ENCODE data around the gene CECR2. TPM values are rescaled to one million over a fixed set of nuclear protein-coding genes. Genes with fewer than 3 reads are reported as not detected.

Gene CECR2
- total RNA-seq, 4 donors from 2014 or later: 12.3 to 29.6 (median 20.4) TPM

- no peaks in the 10 kb centered on the region for H3K36me3 ChIP-seq
- in situ Hi-C loops (cut with MboI; ENCODE audit: low sequenced_read_pairs in 4 of 4) (loop anchor here in 3 of 4 donors (10.0 to 25.0 kb wide), 3 partner anchors 101 to 313 kb away; partner anchors contain the start of genes ADA2 (in 1 of the 3) and HDHD5 (in 1 of the 3)), intact Hi-C loops (cut with DNase I; ENCODE audit: low total_unique reads) (loop anchor here (2.0 kb wide), 1 partner anchor 105 kb away; no protein-coding TSS in a partner anchor)
- no peaks in the 10 kb centered on the region for H3K9me3 ChIP-seq
- H3K4me1 ChIP-seq: peaks cover 77 to 79% of the 10 kb centered on the region in 2 donors
- peak overlapping the region; percentile 88 to 90 (median 89) for H3K27ac ChIP-seq
- ATAC-seq (peak; percentile 16 to 43), DNase-seq (peak; percentile 30 to 84)
- TF ChIP-seq POLR2A (IDR thresholded peaks at IDR 0.05): no peak
- TF ChIP-seq CTCF (IDR thresholded peaks at IDR 0.05 in 4 of 5, conservative IDR thresholded peaks at IDR 0.05 in 1 of 5): no peak
- no peak overlapping the region for H3K4me3 ChIP-seq
- no peaks in the 10 kb centered on the region for H3K27me3 ChIP-seq
Observed at GRCh38 chr22:17475318-17476230, 106.3 kb downstream of the CECR2 start.

- DNase-seq (no peak), ATAC-seq (peak; percentile 56 to 65)
- TF ChIP-seq POLR2A (IDR thresholded peaks at IDR 0.05): no peak
- TF ChIP-seq CTCF (IDR thresholded peaks at IDR 0.05 in 4 of 5, conservative IDR thresholded peaks at IDR 0.05 in 1 of 5): no peak
- in situ Hi-C loops (cut with MboI; ENCODE audit: low sequenced_read_pairs in 4 of 4) (loop anchor here in 3 of 4 donors (10.0 to 25.0 kb wide), 3 partner anchors 102 to 315 kb away; partner anchors contain the start of genes ADA2 (in 1 of the 3) and HDHD5 (in 1 of the 3)), intact Hi-C loops (cut with DNase I; ENCODE audit: low total_unique reads) (loop anchor here (2.0 kb wide), 1 partner anchor 106 kb away; no protein-coding TSS in a partner anchor)
- H3K4me3 ChIP-seq: peak overlapping the region; percentile 22 to 46 (median 42)
- H3K27me3 ChIP-seq: no peaks in the 10 kb centered on the region
- H3K9me3 ChIP-seq: no peaks in the 10 kb centered on the region
- no peaks in the 10 kb centered on the region for H3K36me3 ChIP-seq
- peaks cover 65 to 67% of the 10 kb centered on the region in 2 donors for H3K4me1 ChIP-seq
- peak overlapping the region; percentile 88 to 90 (median 89) for H3K27ac ChIP-seq
Observed at GRCh38 chr22:17476838-17477237, 107.6 kb downstream of the CECR2 start.

GRCh38 chr22:17477391-17477833 is 108.2 kb downstream of the CECR2 start:
- in situ Hi-C loops (cut with MboI; ENCODE audit: low sequenced_read_pairs in 4 of 4) (loop anchor here in 3 of 4 donors (10.0 to 25.0 kb wide), 3 partner anchors 103 to 315 kb away; partner anchors contain the start of genes ADA2 (in 1 of the 3) and HDHD5 (in 1 of the 3)), intact Hi-C loops (cut with DNase I; ENCODE audit: low total_unique reads) (loop anchor here (2.0 kb wide), 1 partner anchor 107 kb away; no protein-coding TSS in a partner anchor)
- peak overlapping the region; percentile 22 to 46 (median 42) for H3K4me3 ChIP-seq

More at GRCh38 chr22:17477391-17477833, 108.2 kb downstream of the CECR2 start:
- ATAC-seq (peak; percentile 83 to 87), DNase-seq (peak; percentile 58 to 83)
- peaks cover 59 to 61% of the 10 kb centered on the region in 2 donors for H3K4me1 ChIP-seq
- no peaks in the 10 kb centered on the region for H3K27me3 ChIP-seq
- peak overlapping the region; percentile 88 to 90 (median 89) for H3K27ac ChIP-seq
- TF ChIP-seq CTCF (IDR thresholded peaks at IDR 0.05 in 4 of 5, conservative IDR thresholded peaks at IDR 0.05 in 1 of 5): no peak
- peak; percentile 35 to 50 for TF ChIP-seq POLR2A (IDR thresholded peaks at IDR 0.05)
- no peaks in the 10 kb centered on the region for H3K9me3 ChIP-seq
- no peaks in the 10 kb centered on the region for H3K36me3 ChIP-seq

Data from gastrocnemius medialis (tissue), 4 donors.